Kidney glomerular epithelial cell (primary cell): Measurements from ENCODE around the gene CDH23.
"Not testable (repeated sequence)": the region's sequence is repeated elsewhere in the genome, so short reads cannot be mapped to it uniquely, and the experiment has no call there.

Source experiments
- DNase-seq: peaks from one replicate; lab custom pipeline; 2025; lab: John Stamatoyannopoulos, UW

The CDH23 gene

DNA sequence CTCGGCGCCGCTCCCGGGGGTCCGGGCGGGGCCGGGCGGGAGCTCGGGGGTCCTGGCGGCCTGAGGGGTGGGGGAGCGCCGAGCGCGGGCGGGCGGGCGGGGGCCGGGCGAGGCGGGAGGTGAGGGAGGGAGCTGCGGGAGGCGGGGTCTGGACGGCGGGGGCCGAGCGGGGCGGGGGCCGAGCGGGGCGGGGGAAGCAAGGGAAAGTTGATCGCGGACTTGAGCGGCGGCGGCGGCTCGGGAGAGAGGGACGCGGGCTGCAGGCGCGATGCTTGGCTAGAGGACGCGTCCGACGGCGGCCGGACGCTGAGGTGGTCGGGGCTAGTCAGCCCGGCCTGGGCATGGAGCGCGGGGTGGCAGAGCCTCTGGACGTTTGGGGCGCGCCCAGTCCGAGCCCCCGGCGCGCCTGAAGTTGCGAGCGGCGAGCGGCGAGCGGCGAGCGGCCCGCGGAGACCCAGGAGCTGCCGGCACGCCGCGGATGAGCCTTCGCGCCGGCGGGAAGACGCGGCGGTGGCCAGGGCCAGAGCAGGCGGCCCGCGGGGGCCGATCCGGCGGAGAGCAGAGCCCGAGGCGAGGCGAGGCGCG, at the start of gene CDH23:
Gene CDH23 (plus strand): TSS at position 210 of the 585 bp plus-strand sequence. CDS start 42,912 bp downstream, outside the sequence.
- DNase-seq: no peak

DNA sequence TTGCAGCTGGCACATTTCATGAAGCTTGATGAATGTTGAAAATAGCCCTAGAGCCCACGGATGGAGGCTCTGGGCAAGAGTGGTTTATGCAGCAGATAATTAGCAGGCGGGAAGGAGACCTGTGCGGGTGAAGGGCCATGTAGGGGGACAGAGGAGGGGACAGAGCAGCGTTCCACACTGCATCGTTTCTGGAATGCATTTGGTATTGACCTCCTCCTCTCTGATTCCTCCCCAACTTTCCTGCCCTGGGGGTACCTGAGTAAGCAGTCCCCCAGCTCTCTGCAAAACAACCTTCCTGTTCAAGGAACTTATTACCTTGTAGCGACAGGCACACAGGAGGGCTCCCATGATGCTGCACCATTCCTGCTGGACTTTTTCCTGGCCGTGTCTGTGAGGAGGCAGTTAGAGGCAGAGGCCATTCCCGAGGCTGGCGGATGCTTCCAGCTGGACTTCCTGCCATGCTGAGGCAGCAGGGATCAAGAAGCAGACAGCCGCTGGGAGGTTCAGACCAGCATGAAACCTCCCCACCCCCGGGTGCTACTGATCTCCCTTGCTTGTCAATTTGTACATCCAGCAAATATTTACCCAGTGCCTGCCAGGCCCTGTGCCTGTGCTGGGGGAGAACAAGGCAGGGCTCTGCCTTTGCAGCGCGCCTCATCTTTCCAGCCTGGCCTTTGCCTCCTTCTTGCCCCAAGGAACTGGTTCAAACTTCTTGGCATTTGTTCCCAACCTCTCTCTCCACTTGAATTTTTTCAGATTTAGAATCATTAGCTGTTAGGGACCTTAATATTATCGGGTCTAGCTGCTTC, 48.9 kb upstream of the CDH23 start:
- DNase-seq: no peak

DNA sequence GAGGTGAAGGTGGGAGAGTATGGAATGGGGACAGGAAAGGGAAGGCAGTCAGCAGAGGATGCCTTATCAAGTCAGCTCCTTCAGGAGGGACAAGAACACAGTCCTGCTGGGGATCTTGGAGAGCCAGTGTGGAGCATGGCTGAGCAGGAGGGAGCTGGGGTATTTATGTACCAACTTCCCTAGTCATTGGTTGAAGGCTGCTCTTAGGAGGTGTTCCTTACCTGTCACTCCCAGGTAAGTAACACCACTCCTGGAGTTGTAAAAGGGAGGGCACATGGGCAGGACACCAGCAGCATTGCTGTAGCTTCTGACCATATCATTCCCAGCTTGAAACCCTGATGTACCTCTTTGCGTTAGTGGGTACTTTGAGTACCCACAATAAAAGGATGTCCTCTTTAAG, 47.9 kb upstream of the CDH23 start:
- no peak for DNase-seq

DNA sequence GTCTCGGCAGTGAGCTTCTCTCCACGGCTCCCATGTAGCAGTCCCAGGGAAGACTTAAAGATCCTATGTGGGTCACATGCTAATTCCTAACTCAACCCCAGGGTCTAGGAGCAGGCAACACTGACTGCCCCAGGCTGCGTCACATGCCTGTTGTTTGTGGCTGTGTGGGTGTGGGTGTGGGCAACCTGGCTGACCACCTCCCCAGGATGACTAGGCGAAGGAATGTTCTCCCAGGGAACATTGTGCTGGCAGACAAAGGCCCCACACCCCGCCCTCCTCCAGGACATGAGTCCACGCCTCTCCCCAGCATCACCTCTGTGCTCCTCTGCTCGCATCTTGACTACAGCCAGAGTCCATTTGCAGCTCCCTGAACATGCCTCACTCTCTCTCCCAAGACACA, 47.3 kb upstream of the CDH23 start:
- no peak for DNase-seq

DNA sequence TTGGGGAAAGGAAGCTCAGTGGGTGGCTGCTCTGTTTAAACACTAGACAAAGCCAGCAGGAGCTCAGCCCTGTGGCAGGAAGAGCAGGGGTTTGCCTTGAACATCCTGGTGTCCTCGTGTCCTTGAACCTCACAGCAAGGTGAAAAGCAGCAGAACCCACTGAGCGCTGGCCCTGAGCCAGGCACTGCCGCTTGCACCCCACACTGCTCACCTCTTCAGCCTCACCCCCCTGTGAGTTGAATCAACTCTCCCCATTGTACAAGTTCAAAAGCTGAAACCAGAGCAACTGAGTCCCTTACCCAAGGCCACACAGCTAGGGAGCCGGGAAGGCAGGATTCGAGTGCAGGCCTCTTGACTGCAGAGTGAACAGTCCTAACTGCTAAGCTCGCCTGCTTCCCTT, 45.6 kb upstream of the CDH23 start:
- no peak for DNase-seq

DNA sequence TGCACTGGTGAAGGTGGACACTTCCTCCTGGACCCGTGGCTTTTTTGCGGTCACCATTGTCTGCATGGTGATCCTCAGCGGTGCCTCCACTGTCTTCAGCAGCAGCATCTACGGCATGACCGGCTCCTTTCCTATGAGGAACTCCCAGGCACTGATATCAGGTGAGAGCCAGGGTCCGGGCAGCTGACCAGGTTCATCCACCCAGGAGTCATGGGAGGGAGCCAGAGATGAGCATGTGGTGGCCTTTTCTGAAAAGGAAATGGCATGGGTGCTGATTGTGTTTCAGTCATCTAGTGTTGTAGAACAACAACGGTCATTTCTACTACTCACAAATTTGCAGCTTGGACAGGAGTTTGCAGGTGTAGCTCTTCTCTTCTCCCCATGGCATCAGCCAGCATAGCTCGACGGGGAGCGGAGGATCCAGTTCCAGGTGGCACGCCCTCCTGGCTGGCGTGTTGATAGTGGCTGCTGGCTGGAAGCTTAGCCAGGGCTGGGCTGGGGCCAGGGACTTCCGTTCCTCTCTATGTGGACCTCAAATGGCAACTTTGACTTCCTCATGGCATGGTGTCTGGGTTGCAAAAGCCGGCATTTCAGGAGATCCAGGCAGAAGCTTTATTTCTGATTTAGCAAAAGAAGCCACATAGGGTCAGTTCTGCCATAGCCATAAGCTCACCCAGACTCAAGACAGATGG, 44.9 kb upstream of the CDH23 start:
- DNase-seq: no peak

DNA sequence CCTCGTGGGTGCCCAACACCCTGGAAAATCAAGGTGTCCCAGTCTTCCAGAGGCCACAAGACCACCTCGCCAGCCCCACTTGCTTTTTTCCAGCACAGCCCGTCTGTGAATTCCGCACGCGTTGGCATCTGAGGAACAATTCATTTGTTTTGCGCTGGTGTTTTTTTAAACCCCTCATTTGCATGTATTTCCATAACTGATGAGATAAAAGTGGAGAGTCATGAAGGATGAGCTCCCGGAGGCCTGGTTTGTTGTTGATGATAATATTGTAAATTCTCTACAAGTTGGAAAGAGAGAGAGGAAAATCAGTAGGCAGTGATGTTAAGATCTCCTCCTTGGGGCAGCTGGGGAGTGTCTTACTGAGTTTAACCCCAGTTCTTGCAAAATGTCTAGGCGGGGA, 43.1 kb upstream of the CDH23 start:
- DNase-seq: no peak

DNA sequence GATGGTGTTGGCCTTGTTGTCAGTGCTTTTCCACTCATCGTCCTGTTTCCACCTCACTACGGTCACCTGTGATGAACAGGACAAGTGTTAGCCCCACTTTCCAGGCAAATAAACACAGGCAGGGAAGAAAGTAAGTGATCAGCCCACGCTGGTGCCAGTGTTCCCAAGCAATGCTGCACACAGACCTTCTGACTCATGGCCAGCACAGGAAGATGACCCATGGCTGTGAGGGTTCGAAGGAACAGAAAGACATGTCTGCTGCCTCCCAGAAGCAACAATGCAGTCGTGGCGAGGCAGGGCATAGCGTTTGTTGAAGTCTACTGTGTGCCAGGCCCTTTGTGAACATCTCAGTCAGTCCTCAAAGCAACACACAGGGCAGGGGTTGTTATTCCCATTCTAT, 41.9 kb upstream of the CDH23 start:
- DNase-seq: no peak

DNA sequence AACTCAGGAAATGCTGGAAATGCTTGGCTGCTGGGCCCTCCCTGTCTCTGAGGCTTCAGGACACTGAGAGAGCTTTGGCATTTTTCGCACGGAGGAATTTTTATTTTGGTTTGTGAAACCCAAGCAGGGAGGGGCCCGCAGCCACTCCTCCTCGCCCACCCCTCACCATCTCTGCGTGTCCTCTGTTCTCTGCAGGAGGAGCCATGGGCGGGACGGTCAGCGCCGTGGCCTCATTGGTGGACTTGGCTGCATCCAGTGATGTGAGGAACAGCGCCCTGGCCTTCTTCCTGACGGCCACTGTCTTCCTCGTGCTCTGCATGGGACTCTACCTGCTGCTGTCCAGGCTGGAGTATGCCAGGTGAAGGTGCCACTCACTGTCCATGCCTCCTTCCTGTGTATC, 40.8 kb upstream of the CDH23 start:
- DNase-seq: no peak

DNA sequence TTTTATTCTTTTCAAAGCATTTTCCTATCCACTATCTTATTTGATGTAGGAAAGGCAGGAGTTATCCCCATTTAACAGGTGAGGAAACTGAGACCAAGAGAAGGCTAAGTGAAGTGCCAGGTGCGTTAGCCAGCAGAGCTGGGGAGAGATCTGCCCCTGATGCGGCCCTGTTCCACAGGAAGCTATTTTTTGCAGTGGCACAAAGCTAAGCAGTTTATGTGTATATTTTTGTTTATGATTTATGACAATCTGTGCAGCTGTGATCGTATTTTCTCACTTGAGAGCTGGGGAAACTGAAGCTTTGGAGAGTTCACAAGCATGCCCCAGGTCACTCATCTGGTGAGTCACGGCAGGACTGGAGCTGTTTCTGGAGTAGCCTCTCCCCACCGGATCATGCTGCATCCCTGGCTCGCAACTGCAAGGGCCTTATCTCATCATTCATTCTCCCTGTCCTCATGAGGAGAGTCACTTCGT, 38.9 kb upstream of the CDH23 start:
- DNase-seq: no peak

DNA sequence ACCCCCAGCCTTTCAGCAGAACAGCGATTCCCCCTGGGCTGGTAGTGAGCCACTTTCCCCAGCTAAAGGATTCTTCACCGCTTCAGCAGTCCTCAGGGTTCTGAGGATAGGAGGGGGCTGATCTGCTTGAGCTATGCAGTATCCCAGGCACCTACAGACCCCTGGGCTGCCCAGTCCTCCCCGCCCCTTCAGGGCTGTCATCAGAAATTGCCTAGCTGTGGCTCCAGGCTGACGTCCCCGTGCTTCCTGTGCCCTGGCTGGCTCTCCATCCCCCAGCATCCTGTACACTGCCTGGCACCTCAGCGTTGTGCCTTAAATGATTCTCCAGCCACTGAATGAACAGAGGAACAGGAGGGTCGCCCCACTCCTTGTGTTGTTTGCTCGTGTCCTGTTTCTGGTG, 38.4 kb upstream of the CDH23 start:
- no peak for DNase-seq

DNA sequence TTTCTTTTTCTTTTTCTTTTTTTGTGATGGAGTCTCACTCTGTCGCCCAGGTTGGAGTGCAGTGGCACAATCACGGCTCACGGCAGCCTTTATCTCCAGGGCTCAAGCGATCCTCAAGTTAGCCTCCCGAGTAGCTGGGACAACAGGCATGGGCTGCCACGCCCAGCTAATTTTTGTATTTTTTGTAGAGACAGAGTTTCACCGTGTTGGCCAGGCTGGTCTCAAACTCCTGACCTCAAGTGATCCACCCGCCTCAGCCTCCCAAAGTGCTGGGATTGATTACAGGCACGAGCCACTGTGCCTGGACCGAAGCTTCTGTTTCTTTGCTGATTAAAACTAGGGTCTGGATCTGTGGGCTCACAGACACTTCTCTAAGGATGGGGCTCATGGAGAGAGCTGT, 37.8 kb upstream of the CDH23 start:
- DNase-seq: not testable (repeated sequence)

DNA sequence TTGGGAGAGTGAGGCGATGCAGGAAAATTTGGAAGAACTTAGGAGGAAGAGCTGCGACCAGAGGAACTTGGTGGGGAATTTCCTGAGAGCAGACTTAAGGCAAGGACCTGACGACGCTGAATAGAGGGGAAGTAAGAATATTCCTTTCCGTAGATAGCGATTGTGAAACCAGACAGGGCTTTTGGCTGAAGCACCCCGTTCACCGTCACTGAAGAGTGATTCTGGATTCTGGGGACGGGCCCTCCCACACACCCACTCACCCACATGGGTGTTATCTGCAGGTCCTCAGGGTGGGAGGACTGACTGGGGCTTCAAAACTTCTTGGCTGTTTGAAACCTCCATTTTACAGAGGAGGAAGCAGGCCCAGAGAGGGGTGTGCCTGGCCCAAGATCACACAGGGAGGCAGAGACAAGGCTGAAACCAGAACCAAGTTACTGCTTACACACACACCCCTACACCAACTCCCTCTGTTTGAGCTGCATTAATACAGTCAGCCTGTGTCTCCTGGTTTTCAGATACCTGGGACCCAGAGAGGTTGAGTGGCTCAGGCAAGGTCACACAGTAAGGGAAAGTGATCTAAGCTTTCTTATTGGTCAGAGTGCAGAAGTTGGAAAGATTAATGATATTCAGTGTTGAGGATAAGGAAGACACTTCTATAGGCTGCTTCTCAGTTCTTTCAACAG, 37.2 kb upstream of the CDH23 start:
- no peak for DNase-seq

DNA sequence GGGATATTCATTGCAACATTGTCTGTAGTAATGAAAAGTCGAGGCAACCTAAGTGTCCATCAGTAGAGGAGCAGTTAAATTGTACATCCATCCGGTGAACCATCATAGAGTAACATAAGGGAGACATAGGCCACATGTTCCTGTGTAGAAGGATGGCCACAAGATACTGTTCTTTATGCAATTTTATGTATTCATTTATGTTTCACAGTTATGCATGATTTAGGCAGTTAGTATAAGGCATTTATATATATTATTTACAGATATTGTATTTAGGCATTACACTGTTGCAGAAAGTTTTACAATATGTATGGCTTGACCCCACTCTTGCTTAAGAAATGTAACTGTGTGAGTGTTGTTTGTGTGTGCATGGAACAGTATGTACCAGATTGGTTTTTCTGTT, 36.0 kb upstream of the CDH23 start:
- DNase-seq: no peak

DNA sequence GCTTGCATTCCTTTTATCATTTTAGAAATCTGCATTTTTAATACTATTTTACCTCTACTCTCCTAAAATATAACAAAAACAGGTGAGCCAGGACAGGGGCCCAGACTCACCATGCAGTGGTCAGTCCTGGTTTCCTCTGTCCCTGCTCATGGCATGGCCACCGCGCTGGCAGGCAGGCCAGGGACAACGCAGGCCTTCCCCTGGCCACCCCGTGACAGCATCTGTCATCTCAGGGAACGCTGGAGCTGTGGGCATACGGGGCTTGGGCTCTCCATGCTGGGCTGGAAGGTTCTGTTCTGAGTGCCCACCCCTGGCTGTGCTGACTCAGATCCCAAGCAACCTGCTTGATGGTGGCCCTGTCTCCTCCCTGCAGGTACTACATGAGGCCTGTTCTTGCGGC, 35.1 kb upstream of the CDH23 start:
- no peak for DNase-seq

DNA sequence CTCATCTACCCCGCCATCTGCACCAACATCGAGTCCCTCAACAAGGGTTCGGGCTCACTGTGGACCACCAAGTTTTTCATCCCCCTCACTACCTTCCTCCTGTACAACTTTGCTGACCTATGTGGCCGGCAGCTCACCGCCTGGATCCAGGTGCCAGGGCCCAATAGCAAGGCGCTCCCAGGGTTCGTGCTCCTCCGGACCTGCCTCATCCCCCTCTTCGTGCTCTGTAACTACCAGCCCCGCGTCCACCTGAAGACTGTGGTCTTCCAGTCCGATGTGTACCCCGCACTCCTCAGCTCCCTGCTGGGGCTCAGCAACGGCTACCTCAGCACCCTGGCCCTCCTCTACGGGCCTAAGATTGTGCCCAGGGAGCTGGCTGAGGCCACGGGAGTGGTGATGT, 34.6 kb upstream of the CDH23 start:
- no peak for DNase-seq

DNA sequence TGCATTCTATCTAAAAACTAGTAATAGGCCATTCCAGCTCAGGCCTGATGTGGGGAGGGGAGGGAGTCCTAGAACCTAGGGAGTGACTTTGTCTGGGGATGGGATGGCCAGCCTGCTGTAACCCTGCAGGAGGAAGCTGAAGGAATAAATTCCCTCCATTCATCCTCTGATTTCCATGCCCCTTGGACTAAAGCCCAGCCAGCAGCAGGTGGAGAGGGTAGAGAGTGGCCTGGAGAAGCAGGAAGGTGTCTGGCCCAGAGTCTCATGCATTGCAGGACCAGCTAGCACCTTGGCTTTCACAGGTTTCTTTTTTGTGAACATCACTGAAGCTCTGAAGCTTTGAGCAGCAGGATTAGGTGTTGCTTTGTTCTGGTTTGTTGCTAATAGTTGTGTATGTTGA, 32.8 kb upstream of the CDH23 start:
- no peak for DNase-seq

DNA sequence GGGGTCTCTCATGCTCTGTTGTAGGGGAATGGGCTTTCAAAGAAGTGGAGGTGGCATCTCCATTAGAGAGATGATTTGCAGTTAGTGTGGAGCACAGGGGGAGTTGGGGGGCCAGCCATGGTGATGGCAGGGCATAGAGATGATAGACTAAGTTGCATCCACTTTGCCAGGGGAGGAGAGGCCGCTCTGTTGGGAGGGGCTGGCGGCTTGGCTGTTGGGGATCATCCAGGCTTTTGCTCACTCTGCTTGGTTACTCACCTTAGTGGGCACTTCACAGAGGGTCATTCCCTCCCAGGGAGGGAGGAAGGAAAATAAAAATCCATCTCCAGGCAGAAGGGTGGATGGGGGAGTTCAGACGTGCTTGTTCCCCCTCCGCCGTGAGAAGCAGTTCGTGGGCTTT, 31.4 kb upstream of the CDH23 start:
- no peak for DNase-seq

DNA sequence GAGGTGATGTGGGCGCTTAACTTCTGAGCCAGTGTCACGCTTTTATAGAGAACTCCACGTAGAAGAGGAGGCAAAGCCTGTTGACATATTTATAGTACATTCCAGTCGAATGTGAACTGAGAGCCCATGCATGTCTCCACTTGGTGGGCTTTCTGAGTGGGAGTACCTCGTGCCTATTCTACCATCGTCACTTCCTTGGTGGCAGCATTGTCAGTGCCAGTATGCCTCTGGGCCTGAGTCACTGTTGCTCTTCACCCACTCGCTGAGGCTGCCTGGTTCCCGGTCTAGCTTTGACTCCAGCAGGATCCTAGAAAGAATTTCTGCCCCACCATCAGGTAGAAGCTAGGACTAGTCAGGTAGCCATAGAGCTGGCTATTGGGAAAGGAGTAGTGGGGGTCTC, 30.0 kb upstream of the CDH23 start:
- DNase-seq: no peak

DNA sequence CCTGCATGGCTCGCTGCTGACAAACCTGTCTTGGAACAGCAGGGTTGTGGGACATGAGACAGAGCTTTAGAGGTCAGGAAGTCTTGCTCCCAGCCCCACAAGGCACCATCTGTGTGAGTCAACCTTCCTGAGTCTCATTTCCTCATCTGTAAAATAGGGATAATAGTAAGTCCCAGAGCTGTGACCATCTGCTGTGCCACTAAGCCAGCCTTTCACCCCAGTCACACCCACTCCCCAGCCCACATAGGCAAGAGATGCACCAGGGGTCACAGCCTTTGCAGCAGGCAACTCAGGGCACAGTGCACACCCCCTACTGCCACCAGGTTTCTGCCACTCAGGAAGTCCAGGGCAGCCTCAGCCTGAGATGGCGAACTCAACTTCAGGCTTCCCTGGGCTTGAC, 29.4 kb upstream of the CDH23 start:
- DNase-seq: no peak

DNA sequence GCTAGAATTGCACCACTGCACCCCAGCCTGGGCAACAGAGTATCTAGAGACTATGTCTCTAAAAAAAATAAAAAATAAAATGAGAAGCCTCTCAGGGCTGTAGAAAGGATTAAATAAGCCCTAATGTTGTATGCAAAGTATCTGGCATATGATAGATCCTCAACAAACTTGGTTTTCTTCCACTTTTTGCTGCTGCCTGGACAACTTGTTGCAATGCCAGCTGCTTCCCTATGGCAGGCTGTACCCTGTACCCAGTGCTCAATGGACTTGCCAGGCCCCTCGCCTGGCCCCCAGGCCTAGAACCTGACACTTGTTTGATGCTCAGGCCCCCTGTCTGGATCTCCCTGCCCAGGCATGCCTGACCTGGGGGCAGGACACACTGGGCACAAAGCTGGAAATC, 28.5 kb upstream of the CDH23 start:
- DNase-seq: no peak

DNA sequence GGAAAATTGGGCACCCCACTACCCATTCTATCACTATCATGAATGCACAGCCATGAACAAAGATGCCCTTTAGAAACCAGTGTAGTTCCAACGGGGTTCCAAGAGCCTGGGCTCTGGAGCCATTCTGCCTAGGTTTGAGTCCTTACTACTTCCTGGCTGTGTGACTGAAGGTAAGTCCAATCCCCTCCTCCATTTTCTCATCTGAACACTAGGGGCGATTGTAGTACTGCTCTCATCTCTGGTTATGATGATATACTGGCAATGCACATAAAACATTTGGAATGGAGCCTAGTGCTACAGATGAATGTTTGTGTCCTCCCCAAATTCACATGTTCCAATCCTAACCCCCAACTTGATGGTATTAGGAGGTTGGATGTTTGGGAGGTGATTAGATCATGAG, 28.1 kb upstream of the CDH23 start:
- DNase-seq: no peak

DNA sequence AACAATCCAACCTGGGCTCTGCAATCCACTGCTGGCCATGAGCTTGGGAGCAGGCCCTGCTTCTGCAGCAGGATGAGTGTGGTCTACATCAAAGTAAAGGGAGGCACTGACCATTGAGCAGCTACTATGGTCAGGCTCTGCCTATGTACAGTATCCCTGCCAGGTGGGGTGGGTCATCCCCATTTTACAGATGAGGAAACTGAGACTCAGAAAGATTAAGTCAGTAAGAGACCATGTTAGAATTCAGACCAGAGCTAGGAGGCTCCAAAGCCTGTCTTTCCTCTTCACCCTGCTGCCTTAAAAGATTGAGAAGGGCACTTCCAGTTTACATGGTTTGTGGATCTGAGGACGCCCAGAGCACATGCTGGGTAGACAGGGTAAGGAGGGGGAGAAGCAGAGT, 27.1 kb upstream of the CDH23 start:
- DNase-seq: no peak
